Endothelial cell of hepatic sinusoid (primary cell): ENCODE measurements around the gene LENG1.

ENCODE experiments used
- in situ Hi-C: cut with HindIII; loops from 2 replicates; pipeline ENCODE4 v1.10.0; 2017; ENCODE audit warnings: low sequenced_read_pairs

The LENG1 gene

DNA sequence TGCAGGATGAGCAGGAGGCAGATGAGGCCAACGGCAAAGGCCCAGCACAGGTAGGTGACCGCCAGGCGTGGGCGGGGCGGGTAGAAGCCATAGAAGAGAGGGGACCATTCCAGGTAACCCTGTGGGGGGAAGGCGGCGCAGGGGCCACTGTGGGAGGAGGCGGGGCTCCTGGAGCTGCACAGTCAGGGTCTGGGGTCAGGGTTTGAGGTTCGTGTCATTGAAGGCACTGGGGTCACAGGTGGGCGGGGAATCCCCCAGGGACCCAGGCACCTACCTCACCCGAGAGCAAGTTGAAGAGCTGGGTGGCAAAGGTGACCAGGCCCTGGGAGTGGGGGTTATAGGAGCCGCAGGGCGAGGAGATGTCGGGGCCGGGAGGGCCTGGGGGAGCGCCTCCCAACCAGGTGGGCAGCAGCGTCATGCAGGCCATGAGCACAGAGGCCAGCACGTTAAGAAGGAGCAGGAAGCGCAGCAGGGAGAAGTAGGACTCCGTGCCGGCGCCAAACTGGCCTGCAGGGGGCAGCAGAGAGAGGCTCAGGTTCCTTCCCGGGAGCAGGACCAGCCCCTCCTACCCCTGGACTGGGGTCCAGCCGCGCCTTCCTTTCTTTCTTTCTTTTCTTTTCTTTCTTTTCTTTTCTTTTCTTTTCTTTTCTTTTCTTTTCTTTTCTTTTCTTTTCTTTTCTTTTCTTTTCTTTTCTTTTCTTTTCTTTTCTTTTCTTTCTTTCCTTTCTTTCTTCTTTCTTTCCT is 8.8 kb upstream of the LENG1 start:
- in situ Hi-C loops, result no loop called here

DNA sequence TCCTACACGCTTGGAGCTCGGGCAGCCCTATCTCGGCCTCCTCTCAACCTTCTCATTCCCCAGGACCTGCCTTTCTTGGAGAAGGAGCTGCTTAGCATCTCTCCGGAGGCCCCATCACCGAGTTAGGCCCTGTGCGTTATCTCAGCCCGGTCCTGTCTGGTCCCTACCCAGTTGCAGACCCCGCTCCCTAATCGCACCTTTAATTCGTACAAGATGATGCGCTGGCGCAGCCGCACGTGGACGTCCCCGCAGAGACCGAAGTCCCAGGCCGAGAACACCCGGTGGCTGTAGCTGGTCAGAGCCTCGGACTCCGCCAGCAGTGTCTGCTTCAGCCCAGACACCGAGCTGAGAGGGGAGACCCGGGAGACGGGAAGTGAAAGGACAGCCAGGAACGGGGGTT is 5.7 kb upstream of the LENG1 start:
- in situ Hi-C loops, result no loop called here

DNA sequence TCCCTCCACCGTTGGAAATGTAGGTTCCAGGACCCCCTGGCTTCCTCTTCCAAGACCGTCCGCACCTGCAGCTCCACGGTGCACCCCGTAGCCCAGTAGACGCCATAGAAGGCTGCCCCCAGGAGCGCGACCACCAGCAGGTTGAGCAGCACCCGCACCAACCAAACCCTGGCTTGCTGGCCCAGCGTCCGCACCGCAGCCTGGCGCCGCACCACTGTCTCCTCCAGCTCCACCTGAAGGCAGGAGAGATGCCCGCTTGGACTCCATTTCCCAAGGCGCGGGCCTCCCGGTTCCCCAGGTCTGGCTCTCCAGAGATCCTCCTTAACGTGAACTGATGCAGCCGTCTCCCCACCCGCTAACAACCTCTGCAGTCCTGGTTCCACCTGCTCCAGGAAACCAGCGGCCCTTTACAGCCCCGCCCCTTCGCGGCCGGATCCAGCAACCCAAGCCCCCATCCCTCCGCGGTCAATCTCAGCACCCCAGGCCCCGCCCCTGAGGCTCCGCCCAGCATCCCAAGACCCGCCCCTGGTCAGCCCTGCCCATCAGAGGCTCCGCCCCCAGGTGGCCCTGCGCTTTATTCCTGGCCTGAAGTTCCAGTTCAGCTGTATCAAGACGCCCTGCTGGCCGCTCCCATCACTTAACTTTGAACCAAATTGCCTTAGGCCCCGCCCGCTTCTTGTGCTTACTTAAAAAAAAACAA is 5.0 kb upstream of the LENG1 start:
- in situ Hi-C loops, result no loop called here

DNA sequence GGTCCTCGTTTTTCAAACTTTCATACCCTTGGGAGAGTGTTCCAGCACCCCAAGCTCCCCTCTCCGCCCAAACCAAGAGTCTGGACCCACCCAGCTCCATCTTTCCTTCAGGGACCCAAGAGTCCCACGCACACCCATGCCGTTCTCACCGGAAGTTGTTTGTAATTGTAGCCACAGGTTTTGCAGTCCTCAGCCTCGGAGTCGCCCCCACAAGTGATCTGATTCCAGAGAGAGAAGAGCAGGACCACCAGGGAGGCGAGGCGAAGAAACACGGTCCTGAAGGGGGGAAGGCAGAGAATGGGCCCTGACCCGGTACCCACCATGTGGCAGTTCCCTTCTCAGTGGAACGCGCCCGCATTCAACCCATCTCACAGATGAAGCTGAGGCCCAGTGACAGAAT is 3.4 kb upstream of the LENG1 start:
- in situ Hi-C loops, result no loop called here

DNA sequence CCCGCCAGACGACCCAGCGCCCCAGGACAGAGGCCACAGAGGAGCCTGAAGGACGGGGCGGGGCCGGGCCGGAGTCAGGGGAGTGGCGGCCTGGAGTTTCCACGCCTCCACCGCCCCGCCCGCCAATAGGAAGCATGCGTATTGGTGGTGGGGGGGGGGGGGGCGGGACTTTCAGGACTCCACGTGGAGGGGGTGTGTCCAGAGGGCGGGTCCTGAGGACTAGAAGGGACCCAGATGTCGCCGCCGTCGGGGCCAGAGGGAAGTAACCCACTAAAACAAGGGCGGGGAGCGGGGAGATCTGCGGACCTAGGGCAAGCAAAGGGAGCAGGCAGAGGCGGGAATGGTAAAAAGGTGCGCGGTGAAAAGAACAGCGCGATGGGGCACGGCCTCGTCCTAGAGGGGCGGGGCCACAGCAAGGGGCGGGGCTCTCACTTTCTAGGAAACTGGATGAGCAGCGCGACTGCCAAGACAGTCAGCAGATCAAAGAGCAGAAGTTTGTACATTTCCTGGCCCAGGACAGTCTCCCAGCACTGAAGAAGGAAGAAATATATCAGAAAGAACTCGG is 2.8 kb upstream of the LENG1 start:
- in situ Hi-C loops, result no loop called here

DNA sequence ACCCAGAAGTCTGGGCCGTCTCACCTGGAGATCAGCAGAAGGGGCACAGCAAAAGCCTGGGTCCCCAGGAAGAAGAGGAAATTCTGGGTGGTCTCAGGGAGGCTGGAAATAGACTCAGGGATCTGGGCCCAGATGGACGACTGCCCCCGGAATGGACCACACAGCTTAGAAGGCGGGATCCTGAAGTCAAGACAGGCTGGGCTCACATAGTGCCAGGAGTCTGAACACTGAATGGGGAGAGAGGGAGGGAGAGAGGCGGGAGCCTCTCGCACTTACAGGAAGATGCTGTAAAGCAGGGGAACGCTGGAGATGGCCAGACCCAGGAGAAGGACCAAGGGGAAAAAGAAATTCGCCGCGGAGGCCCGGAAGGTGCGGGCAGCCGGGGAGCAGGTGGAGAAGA is 1.3 kb upstream of the LENG1 start:
- in situ Hi-C loops, result no loop called here

DNA sequence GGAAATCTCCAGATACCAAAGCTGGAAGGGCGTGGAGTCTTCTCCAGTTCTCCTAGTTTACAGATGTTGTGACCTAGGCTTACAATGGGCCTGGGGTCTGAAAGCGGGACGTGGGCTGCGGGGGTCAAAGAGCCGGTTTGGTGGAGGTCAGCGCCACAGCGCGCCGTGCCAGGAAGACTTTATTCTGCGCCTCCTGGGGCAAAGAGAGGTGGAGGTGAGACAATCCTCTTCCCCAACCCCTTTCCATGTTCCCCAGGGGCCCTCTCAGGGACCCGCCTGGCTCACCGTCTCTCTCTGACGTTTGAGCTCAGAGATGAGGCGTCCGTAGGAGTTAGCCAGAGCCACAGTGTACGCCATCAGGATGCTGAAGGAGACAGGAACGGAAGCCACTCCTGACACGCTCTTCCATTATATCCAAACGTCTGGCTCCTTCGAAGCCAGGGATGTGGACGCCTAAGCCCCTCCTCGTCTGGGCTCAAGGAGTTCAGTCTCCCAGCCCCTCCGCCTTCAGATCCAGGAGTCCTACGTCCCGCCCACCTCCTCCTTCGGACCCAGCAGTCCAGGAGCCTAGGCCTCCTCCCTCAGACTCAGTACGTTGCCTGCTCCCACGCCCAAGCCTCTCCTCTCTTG is 776 bp upstream of the LENG1 start:
- in situ Hi-C loops, result no loop called here

DNA sequence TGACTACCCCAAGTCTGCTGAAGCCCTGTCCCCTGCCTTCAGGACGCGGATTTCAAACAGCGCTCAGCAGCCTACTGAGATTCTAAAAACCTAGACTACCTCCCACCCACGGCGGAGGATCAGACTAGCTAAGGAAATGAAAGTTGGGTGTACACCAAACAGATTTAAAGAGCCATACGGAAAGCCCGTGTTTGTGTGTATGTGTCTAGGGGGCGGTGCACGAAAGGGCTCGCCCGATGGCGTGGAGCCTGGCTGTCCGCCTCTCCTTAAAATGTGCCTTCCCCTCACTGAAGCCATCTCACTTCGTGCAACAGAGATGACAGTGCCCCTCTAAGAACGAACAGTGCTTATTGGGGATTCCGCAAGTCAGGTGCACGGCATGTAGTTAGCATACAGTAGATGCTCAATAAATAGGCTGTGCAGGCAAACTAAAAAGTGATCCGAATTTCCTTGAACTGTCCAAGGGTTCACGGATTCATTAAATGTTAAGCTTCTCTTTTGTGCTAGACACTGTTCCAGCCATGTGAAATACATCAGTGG is 639 bp downstream of the LENG1 start:
- in situ Hi-C loops, result loop anchor here (5.0 kb wide), 1 partner anchor 48 kb away; no protein-coding TSS in a partner anchor

DNA sequence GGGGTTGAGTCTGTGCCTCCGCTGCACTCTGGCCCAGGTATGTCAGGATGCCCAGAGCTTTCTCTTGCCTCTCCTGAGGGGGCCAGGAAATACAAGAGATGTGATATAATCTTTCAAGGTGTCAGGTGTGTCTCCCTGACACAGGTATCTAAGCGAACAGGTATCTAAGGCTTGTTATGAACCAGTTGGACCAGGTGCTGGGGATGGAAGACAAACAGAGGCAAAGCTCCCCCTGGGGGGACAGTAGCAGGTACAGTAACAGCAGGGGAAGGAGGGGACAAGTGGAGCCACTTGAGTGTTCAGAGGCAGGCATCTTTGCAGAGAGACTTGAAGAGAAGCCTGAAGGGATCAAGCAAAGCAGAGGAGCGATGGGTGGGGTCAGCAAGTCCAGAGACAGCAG is 2.6 kb downstream of the LENG1 start:
- in situ Hi-C loops, result loop anchor here (5.0 kb wide), 1 partner anchor 50 kb away; no protein-coding TSS in a partner anchor

DNA sequence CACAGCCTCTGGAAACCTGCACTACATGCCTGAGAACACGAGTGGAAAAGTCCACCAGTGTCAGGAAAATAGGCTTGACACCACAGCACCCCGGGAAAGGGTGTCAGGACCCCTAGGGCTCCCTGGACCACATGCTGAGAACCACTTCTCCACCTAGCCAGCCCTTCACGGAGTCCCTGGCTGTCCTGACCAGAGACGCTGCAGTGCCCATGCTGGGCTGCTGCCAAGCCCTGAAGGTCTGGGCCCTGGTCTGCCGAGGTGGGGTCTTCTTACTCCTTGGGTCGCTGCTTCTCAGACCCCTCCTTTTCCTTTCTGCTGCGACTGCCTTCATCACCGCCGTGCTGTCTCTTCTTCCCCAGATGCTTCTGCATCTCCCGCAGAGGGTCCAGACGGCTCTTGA is 3.0 kb downstream of the LENG1 start:
- in situ Hi-C loops, result loop anchor here (5.0 kb wide), 1 partner anchor 51 kb away; no protein-coding TSS in a partner anchor

DNA sequence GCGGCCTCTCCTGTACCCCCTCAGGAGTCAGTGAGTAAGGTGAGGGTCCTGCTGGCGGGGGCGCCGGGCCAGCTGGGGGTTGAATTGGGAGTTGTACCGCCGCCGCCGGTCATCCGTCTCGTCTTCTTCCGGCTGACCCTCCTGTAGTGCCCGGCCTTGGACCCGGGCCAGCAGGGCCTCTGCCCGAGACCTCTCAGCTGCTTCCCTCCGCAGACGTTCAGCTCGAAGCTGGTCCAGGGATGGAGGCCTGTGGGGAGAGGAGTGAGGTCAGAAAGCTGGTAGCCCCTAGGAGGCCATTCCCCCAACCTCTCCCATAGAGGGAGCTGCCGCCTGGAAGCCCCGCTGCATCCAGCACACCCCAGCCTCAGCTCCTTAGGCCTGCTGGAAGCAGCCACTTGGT is 3.8 kb downstream of the LENG1 start:
- in situ Hi-C loops, result loop anchor here (5.0 kb wide), 1 partner anchor 52 kb away; no protein-coding TSS in a partner anchor

DNA sequence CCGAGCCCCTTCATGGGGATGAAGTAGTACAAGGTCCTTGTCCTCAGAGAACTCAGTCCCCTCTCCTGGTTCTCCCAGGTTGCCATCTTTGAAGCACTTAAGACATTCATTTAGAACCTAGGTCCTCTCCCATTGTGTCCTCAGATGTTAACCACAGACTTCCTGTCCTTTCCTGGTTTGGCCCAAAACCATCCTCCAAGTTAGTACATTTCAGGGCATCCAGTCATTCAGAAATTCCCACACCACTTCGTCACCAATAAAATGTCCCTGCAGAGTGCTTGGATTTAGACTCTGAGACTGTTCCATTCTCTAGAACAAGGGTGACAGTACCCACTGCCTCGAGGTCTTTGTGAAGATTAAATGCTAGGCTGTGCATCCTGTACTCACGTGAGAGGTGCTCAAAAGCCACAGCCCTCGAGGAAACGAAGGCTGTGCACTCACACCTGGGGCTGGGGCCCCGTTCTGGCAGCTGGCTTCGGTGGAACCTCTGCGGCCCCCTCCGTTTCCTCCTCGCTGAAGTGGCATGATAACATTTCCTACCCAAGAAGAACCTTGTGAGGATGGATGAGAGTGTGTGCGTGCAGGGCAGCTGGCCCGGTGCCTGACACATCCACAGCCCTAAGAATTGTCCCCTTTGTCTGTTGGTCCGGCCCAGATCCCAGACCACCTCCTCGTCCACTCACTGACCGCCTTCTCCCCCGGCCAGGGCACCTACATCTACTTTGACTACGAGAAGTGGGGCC is 4.7 kb downstream of the LENG1 start:
- in situ Hi-C loops, result loop anchor here (5.0 kb wide), 1 partner anchor 53 kb away; no protein-coding TSS in a partner anchor

DNA sequence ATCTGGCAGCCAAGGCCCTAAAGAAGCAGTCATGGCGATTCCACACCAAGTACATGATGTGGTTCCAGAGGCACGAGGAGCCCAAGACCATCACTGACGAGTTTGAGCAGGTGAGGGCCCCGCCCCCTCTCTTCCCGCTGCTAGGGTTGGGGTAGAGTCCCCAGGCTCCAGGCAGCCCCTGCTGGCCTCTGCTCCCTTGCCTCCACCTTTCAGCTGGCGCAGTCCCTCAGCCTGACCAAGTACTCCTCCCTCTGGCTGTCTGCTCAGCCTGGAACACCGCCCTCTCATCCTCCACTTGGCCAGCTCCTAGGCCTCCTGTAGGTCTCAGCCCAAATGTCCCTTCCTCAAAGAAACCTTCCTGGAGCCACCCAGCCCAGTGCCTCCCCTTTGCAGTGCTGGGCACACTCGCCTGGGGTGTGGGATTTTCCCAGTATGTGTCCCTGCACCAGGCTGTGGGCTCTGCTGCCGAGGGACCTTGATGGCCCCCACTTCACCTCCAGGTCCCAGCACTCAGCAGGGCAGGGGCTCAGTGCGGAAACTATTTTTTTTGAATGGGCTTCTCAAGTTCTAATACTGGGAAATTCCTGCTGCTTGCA is 5.7 kb downstream of the LENG1 start:
- in situ Hi-C loops, result no loop called here

DNA sequence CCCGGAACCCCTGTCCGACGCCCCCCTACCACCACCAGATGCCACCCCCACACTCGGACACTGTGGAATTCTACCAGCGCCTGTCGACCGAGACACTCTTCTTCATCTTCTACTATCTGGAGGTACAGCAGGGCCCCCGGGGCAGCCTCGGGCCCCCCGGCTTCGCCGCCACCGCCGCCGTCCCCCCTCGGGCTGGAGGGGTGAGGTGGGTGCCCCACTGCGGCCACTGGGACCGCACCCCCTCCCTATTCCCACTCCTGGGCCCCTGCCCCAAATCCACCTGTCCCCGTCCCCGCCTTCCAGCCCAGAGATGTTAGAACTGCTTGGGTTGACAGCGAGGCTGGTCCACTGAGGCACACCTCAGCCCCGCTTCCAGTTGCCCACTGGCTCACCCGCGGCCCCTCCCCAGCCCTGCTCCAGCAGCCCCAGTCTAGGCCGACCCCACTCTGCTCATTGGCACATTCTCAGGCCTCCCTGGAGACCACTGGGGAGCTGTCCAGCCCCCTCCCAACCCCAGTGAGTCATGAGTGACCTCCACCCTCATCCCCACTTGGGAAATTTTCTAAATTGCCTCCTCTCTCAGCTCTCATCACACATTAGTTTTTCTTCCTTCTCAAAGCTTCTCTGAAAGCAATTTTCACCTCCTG is 6.5 kb downstream of the LENG1 start:
- in situ Hi-C loops, result no loop called here

DNA sequence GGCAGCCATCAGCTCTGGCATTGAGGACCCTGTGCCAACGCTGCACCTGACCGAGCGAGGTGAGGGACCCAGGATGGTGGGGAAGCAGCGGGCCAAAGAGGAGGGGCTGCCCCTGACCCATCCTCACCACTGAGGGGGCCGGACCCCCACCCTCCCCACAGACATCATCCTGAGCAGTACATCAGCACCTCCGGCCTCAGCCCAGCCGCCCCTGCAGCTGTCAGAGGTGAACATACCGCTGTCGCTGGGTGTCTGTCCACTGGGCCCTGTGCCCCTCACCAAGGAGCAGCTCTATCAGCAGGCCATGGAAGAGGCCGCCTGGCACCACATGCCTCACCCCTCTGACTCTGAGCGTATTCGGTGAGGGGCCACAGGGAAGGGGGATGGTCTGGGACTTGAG is 7.3 kb downstream of the LENG1 start:
- in situ Hi-C loops, result no loop called here

DNA sequence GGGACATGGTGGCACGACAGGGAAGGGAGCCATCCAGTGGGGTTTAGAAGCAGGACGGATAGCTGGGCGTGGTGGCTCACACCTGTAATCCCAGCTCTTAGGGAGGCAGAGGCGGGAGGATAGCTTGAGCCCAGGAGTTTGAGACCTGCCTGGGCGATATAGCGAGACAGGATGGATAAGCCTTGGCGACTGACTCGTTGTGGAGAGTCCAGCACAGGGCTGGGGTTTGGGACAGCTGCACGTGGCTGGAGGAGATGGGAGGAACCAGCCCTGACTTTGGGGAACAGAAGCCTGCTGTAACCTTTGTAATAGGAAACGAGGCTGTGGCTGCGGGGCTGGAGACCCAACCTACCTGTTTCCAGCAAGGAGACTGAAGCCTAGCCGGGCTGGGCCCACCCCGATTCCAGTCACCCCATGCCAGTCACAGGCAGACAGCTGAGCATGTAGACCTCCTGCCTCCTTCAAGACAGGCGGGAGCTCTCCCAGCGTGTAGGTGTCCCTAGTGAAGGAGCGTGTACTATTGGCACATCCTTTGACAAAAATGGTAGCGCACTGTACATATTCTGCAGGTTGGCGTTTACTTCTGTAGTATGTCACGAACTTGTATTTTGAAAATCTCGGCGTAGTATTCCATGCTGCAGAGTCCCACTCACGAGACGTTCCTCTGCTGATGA is 8.0 kb downstream of the LENG1 start:
- in situ Hi-C loops, result no loop called here

DNA sequence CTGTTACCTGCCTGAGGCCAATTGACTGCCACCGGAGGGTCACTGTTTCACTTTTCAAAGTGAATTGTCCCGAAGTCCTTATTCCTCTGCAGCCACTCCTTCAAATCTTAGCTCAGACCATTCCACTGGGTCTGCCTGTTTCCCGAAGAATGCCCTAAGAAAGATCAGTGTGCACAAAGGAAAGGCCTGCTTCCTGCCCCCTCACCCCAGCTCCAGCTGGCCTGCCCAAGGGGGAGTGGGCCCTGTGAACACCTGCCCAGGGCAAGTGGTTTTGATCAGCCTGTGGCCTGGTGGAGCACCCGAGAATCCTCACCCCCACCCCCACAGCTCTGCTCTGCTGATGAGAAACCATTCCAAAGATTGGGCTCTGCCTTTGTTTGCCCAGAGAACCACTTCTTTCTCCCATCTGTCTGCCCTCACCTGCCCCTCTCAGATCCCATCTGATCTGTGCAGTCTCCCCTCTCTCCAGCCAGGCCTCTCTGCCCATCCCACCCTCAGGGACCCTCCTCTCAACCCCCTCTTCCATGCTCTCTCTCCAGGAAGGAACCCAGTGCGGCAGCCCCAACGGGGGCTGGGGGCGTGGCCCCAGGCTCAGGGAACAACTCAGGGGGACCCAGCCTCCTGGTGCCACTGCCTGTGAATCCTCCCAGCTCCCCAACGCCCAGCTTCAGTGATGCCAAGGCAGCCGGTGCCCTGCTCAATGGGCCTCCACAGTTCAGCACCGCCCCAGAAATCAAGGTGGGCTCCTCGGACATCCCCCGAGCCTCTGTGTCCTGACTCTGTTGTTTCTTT is 10.3 kb downstream of the LENG1 start:
- in situ Hi-C loops, result no loop called here

DNA sequence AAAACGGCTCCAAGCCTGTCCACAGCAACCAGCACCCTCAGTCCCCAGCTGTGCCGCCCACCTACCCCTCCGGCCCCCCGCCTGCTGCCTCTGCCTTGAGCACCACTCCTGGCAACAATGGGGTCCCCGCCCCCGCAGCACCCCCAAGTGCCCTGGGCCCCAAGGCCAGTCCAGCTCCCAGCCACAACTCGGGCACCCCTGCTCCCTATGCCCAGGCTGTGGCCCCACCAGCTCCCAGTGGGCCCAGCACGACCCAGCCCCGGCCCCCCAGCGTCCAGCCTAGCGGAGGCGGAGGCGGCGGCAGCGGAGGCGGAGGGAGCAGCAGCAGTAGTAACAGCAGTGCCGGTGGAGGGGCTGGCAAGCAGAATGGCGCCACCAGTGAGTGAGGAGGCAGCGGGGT is 11.4 kb downstream of the LENG1 start:
- in situ Hi-C loops, result no loop called here
